Coronary artery (tissue), 2 donors: ENCODE data around the gene THSD7A.

Source experiments
- DNase-seq: peaks from one replicate; pipeline ENCODE4 v3.0.0-alpha.2; 2017; ENCODE audit warnings: low spot score
- H3K27ac ChIP-seq, 2 donors: fragments of 200-600 bp; sonication (generic); one replicate each; pipeline ENCODE4 v1.5.1; 2016 to 2019
- H3K4me3 ChIP-seq: fragments of 200-600 bp; sonication (generic); 2 replicates; pipeline ENCODE4 v1.5.1; 2016; ENCODE audit warnings: mild to moderate bottlenecking, moderate library complexity
- CTCF ChIP-seq: fragments of 200-600 bp; sonication (generic); IDR thresholded peaks from one replicate; pipeline ENCODE4 v1.5.1; 2019; ENCODE audit warnings: antibody characterized with exemption

The THSD7A gene

GRCh38 chr7:11584406-11585031 is 247.5 kb downstream of the THSD7A start:
- no peak for TF ChIP-seq CTCF
- Histone ChIP-seq H3K4me3 (no peak overlapping the region), H3K27ac (no peak overlapping the region)
- DNase-seq, result no peak

GRCh38 chr7:11579141-11579540 is 252.9 kb downstream of the THSD7A start:
- no peak for DNase-seq
- TF ChIP-seq CTCF, result no peak
- H3K4me3 ChIP-seq, result no peak overlapping the region
- no peak overlapping the region for H3K27ac ChIP-seq

GRCh38 chr7:11576310-11576709 is 255.7 kb downstream of the THSD7A start:
- H3K27ac ChIP-seq, result no peak overlapping the region
- no peak for DNase-seq
- no peak for TF ChIP-seq CTCF
- H3K4me3 ChIP-seq, result no peak overlapping the region

- H3K27ac ChIP-seq, result no peak overlapping the region
- no peak overlapping the region for H3K4me3 ChIP-seq
- DNase-seq, result no peak
- no peak for TF ChIP-seq CTCF
Observed at GRCh38 chr7:11573128-11573750, 258.8 kb downstream of the THSD7A start.

GRCh38 chr7:11570922-11571550 is 261.0 kb downstream of the THSD7A start:
- H3K27ac ChIP-seq, result no peak overlapping the region
- no peak for TF ChIP-seq CTCF
- DNase-seq, result no peak

GRCh38 chr7:11570205-11570604 is 261.8 kb downstream of the THSD7A start:
- TF ChIP-seq CTCF, result no peak
- no peak overlapping the region for H3K4me3 ChIP-seq
- no peak overlapping the region for H3K27ac ChIP-seq
- no peak for DNase-seq

More at GRCh38 chr7:11570922-11571550, 261.0 kb downstream of the THSD7A start:
- no peak overlapping the region for H3K4me3 ChIP-seq

GRCh38 chr7:11567571-11567970 is 264.4 kb downstream of the THSD7A start:
- no peak for TF ChIP-seq CTCF
- H3K27ac ChIP-seq, result no peak overlapping the region
- no peak overlapping the region for H3K4me3 ChIP-seq
- no peak for DNase-seq
